GM21737 (cell line): Measurements from ENCODE around the gene MPI.
"Not testable (repeated sequence)": the region's sequence is repeated elsewhere in the genome, so short reads cannot be mapped to it uniquely, and the experiment has no call there.

ENCODE experiments used
- ATAC-seq: cut with Tn5 transposase; IDR thresholded peaks from one replicate; pipeline ENCODE4 v1.9.1; 2021; ENCODE audit warnings: mild to moderate bottlenecking, moderate library complexity; ENCODE audit not compliant: unreplicated experiment

MPI gene

GRCh38 chr15:74890665-74890960 lies 771 bp downstream of the MPI start:
- no peak for ATAC-seq

- no peak for ATAC-seq
Observed at GRCh38 chr15:74891469-74891868, 1.6 kb downstream of the MPI start.

GRCh38 chr15:74892313-74892712 lies 2.5 kb downstream of the MPI start:
- no peak for ATAC-seq

GRCh38 chr15:74892931-74893330 lies 3.1 kb downstream of the MPI start:
- ATAC-seq = no peak

- ATAC-seq = no peak
Observed at GRCh38 chr15:74893627-74894026, 3.8 kb downstream of the MPI start.

GRCh38 chr15:74894383-74894782 lies 4.5 kb downstream of the MPI start:
- ATAC-seq = not testable (repeated sequence)

- no peak for ATAC-seq
Observed at GRCh38 chr15:74895830-74896229, 6.0 kb downstream of the MPI start.

GRCh38 chr15:74896316-74896715 lies 6.5 kb downstream of the MPI start:
- no peak for ATAC-seq

- no peak for ATAC-seq
Observed at GRCh38 chr15:74897300-74897701, 7.5 kb downstream of the MPI start.

GRCh38 chr15:74901612-74902063 lies 11.8 kb downstream of the MPI start:
- peak; percentile 46 for ATAC-seq

- no peak for ATAC-seq
Observed at GRCh38 chr15:74902295-74903075, 12.6 kb downstream of the MPI start.

- no peak for ATAC-seq
Observed at GRCh38 chr15:74903676-74904075, 13.8 kb downstream of the MPI start.

GRCh38 chr15:74904190-74904805 lies 14.5 kb downstream of the MPI start:
- no peak for ATAC-seq

GRCh38 chr15:74906067-74906449 lies 16.2 kb downstream of the MPI start:
- peak; percentile 11 for ATAC-seq

GRCh38 chr15:74906450-74907162 lies 16.8 kb downstream of the MPI start, which contains the start of gene FAM219B:
TSS of gene FAM219B (minus strand) at chr15:74906851. CDS start at chr15:74906800, 51 bp downstream.
- ATAC-seq = peak; percentile 84

- no peak for ATAC-seq
Observed at GRCh38 chr15:74907163-74907870, 17.5 kb downstream of the MPI start.

GRCh38 chr15:74908635-74909034 lies 18.8 kb downstream of the MPI start:
- no peak for ATAC-seq

GRCh38 chr15:74913041-74913440 lies 23.2 kb downstream of the MPI start:
- ATAC-seq = no peak

GRCh38 chr15:74913799-74914198 lies 24.0 kb downstream of the MPI start:
- not testable (repeated sequence) for ATAC-seq

GRCh38 chr15:74917676-74918075 lies 27.8 kb downstream of the MPI start:
- ATAC-seq = no peak

- ATAC-seq = no peak
Observed at GRCh38 chr15:74920456-74920855, 30.6 kb downstream of the MPI start.
